ENCODE measurements around the gene OR1I1.
"Not testable (repeated sequence)": the region's sequence is repeated elsewhere in the genome, so short reads cannot be mapped to it uniquely, and the experiment has no call there.

OR1I1 gene

GRCh38 chr19:15097980-15098379, 16.0 kb downstream of the OR1I1 start:
- not testable (repeated sequence) for FAIRE-seq

GRCh38 chr19:15098460-15098859, 16.4 kb downstream of the OR1I1 start:
- no peak for DNase-seq (ENCODE audit: insufficient read length, low spot score)
- FAIRE-seq: no peak

More at GRCh38 chr19:15097980-15098379, 16.0 kb downstream of the OR1I1 start:
- DNase-seq (ENCODE audit: insufficient read length, low spot score): not testable (repeated sequence)

GRCh38 chr19:15099017-15099582, 17.1 kb downstream of the OR1I1 start:
- no peak for FAIRE-seq
- no peak for DNase-seq (ENCODE audit: insufficient read length, low spot score)

- DNase-seq (ENCODE audit: insufficient read length, low spot score): no peak
- FAIRE-seq: no peak
Measured at GRCh38 chr19:15101479-15102082, 19.6 kb downstream of the OR1I1 start.

- DNase-seq (ENCODE audit: insufficient read length, low spot score) (no peak), FAIRE-seq (no peak)
Measured at GRCh38 chr19:15104003-15104402, 22.0 kb downstream of the OR1I1 start.

- no peak for DNase-seq (ENCODE audit: insufficient read length, low spot score)
- FAIRE-seq: no peak
Measured at GRCh38 chr19:15104411-15104810, 22.4 kb downstream of the OR1I1 start.

- FAIRE-seq: no peak
- DNase-seq (ENCODE audit: insufficient read length, low spot score): no peak
Measured at GRCh38 chr19:15105044-15105443, 23.0 kb downstream of the OR1I1 start.

- FAIRE-seq: peak; percentile 74
Measured at GRCh38 chr19:15107061-15108010, 25.3 kb downstream of the OR1I1 start, which contains the start of gene SYDE1. Gene SYDE1 (plus strand): TSS chr19:15107401. CDS start chr19:15107434, 33 bp downstream.

GRCh38 chr19:15108145-15108844, 26.3 kb downstream of the OR1I1 start:
- DNase-seq (ENCODE audit: insufficient read length, low spot score): no peak
- no peak for FAIRE-seq

More at GRCh38 chr19:15107061-15108010, 25.3 kb downstream of the OR1I1 start, which contains the start of gene SYDE1:
- DNase-seq (ENCODE audit: insufficient read length, low spot score): peak; percentile 86

- DNase-seq (ENCODE audit: insufficient read length, low spot score) (no peak), FAIRE-seq (no peak)
Measured at GRCh38 chr19:15108845-15109767, 27.1 kb downstream of the OR1I1 start.

GRCh38 chr19:15109768-15110417, 27.9 kb downstream of the OR1I1 start:
- FAIRE-seq (no peak), DNase-seq (ENCODE audit: insufficient read length, low spot score) (no peak)

- DNase-seq (ENCODE audit: insufficient read length, low spot score) (no peak), FAIRE-seq (no peak)
Measured at GRCh38 chr19:15110418-15110815, 28.4 kb downstream of the OR1I1 start.

- no peak for DNase-seq (ENCODE audit: insufficient read length, low spot score)
- no peak for FAIRE-seq
Measured at GRCh38 chr19:15111758-15112157, 29.7 kb downstream of the OR1I1 start.

GRCh38 chr19:15112385-15112784, 30.4 kb downstream of the OR1I1 start:
- FAIRE-seq: peak; percentile 26

GRCh38 chr19:15113245-15114152, 31.5 kb downstream of the OR1I1 start:
- DNase-seq (ENCODE audit: insufficient read length, low spot score) (no peak), FAIRE-seq (peak; percentile 23)

More at GRCh38 chr19:15112385-15112784, 30.4 kb downstream of the OR1I1 start:
- no peak for DNase-seq (ENCODE audit: insufficient read length, low spot score)

- FAIRE-seq (peak; percentile 78), DNase-seq (ENCODE audit: insufficient read length, low spot score) (no peak)
Measured at GRCh38 chr19:15114153-15114540, 32.1 kb downstream of the OR1I1 start.

GRCh38 chr19:15115080-15115479, 33.1 kb downstream of the OR1I1 start:
- FAIRE-seq: peak; percentile 62
- DNase-seq (ENCODE audit: insufficient read length, low spot score): no peak

Data from HTR-8/SVneo (cell line).